RWPE1 (cell line): ENCODE measurements around the gene MAP2K1.

Experiments used
- CTCF ChIA-PET: fragments of 350-600 bp; sonication (Branson Sonifier 250); formaldehyde crosslinking; extraction: SDS; loops from one replicate; lab custom pipeline; 2021; lab: Yijun Ruan, JAX
- POLR2A ChIA-PET: fragments of 400-600 bp; formaldehyde crosslinking; extraction: SDS; loops from one replicate; lab custom pipeline; 2020; ENCODE audit warnings: antibody characterized with exemption; ENCODE audit not compliant: low non-redundant PET; lab: Yijun Ruan, JAX
- DNase-seq: peaks from one replicate; pipeline ENCODE4 v3.0.0; 2012; ENCODE audit warnings: low spot score
- H3K27ac ChIP-seq: fragments of 450-650 bp; 2 replicates; pipeline ENCODE4 v1.5.1; 2017
- TF ChIP-seq, protein P1 (sequence below): fragments of 450-650 bp; conservative IDR thresholded peaks from 2 replicates; pipeline ENCODE4 v1.5.1; 2017; ENCODE audit warnings: low read depth, mild to moderate bottlenecking

Gene MAP2K1

DNA sequence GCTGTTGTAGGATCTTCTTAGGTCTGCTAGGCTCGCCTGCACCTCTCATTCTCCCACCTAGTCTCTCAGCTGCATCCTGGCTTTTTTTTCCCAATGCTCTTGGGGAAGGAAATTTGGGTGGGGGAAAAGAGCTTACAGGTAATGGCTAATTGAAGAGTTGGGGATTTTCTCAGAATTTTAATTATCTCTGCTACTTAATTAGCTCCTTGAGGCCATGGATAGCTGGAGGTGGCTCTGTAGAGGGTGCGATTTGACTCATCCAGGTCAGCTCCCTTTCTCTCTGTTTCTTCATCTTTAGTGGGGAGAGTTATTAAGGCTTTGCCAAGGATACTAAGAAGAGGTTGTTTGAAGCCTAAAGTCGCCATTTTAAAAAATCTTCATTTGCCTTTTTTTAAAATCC is 88.3 kb downstream of the MAP2K1 start:
- ChIA-PET CTCF (interaction anchor here (0.6 to 1.1 kb wide), 4 partner anchors 13 to 605 kb away, joined by 3 to 4 read pairs (median 3); no protein-coding TSS in a partner anchor), POLR2A (no interaction called here)
- TF ChIP-seq, protein P1, sequence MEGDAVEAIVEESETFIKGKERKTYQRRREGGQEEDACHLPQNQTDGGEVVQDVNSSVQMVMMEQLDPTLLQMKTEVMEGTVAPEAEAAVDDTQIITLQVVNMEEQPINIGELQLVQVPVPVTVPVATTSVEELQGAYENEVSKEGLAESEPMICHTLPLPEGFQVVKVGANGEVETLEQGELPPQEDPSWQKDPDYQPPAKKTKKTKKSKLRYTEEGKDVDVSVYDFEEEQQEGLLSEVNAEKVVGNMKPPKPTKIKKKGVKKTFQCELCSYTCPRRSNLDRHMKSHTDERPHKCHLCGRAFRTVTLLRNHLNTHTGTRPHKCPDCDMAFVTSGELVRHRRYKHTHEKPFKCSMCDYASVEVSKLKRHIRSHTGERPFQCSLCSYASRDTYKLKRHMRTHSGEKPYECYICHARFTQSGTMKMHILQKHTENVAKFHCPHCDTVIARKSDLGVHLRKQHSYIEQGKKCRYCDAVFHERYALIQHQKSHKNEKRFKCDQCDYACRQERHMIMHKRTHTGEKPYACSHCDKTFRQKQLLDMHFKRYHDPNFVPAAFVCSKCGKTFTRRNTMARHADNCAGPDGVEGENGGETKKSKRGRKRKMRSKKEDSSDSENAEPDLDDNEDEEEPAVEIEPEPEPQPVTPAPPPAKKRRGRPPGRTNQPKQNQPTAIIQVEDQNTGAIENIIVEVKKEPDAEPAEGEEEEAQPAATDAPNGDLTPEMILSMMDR: no peak

DNA sequence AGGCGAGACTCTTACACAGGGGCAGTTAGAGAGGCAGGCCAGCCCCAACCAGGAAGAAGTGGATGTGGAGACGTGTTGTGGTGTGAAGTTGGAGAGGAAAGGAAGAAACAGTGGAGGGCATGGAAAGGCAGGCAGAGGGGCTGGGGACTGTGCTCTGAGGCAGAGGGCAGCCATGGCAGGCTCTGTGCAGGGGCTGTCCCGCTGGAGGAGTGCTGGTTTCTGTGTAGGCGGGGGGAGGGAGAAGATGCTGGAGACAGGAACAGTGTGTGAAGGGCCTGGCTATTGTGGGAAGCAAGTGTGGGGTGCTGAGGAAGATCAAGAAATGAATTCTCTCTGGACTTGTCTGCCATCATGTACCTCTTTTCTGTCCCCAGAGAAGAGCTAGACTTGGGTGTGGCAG is 89.8 kb downstream of the MAP2K1 start:
- TF ChIP-seq, protein P1: no peak
- POLR2A ChIA-PET: no interaction called here
- CTCF ChIA-PET: no interaction called here
- no peak for DNase-seq
- peak overlapping the region; percentile 10 for H3K27ac ChIP-seq

More for the DNA sequence above, 88.3 kb downstream of the MAP2K1 start:
- no peak overlapping the region for H3K27ac ChIP-seq
- DNase-seq: no peak

DNA sequence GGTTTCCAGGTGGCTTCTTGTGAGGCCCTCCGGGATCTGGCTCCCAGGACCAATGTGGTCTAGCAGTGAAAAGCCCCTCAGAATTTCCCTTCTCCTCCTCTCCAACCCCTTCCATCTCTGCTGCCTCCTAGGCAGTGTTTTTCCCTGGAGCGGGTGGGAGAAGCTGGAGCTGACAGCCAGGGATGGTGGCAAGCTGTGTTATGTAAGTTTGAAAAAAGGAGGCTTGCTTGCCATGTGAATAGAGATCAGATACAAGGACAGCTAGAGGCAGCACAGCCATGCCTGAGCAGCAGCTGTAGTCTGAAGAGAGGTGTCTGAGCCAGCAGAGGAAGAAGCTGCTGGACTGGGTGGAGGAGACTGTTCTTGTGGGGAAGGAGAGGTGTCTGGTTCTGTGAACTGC is 90.3 kb downstream of the MAP2K1 start:
- CTCF ChIA-PET: no interaction called here
- TF ChIP-seq, protein P1: no peak
- no peak for DNase-seq
- POLR2A ChIA-PET: no interaction called here
- peak overlapping the region; percentile 10 for H3K27ac ChIP-seq

DNA sequence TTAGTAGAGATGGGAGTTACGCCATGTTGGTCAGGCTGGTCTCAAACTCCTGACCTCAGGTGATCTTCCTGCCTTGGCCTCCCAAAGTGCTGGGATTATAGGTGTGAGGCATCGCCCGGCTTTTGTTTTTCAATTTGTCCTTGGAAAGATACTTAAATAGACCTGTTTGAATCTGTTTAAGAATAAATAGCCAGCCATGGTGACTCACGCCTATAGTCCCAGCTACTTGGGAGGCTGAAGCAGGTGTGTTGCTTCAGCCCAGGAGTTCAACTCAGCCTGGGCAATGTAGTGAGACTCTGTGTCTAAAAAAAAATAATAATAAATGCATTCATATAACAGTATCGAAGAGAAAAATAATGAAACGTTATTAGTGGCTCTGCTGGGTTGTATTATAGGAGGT is 93.6 kb downstream of the MAP2K1 start:
- ChIA-PET POLR2A (no interaction called here), CTCF (no interaction called here)
- no peak overlapping the region for H3K27ac ChIP-seq
- DNase-seq: no peak
- TF ChIP-seq, protein P1: no peak

DNA sequence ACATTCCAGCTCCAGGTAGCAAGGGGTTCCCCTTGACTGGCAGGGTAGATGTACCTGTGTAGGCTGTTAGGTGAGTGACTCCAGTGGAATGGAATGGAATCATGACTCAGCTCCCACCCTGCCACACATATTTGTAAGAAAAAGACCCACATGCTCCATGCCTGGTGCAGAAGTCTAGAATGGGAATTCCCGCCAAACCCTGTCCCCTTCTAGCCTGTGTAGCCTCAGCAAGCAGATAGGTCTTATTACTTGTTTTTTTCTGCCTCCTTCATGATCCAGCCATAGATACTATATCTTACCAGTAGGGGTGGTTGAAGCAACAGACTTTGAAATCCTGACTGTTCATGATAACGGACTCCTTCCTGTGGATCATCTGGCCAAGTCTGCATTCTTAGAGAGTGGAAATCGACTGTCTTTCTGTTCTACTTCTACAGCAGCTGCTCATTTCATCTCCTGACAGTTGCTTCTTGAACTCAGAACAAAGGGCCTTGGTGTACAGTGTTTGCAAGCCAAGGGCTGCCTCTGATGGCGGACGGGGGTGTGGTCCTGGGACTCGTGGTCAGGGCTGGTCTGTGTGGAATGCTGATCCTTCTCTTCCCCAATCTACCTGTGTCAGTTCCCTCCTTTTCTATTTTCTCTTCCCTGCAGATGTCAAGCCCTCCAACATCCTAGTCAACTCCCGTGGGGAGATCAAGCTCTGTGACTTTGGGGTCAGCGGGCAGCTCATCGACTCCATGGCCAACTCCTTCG is 94.6 kb downstream of the MAP2K1 start:
- H3K27ac ChIP-seq: no peak overlapping the region
- TF ChIP-seq, protein P1: no peak
- DNase-seq: peak; percentile 90
- CTCF ChIA-PET: interaction anchor here (1.0 kb wide), 1 partner anchor 16 kb away, joined by 4 read pairs; the partner anchor contains the start of gene SNAPC5
- POLR2A ChIA-PET: no interaction called here

DNA sequence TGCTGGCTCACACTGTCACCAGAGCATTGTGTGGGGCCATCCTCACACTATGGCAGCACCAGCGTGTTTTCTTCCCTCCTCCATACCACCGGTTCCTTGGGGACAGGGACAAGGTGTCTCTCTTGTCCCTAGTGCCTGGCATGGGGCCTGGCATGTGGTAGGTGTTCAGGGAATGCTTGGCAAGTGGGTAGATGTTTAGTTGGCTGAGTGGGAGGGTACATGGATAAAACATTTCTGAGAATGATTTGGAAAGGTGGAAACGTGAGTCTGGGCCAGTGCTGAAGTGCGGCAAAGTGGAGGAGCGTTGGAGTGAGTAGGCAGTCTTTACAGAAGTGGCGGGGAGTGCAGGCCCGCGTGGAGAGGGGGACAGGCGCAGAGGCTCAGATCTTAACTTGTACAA is 95.8 kb downstream of the MAP2K1 start:
- H3K27ac ChIP-seq: peak overlapping the region; percentile 49
- POLR2A ChIA-PET: interaction anchor here (0.6 kb wide), 1 partner anchor 35 kb away, joined by 3 read pairs; no protein-coding TSS in a partner anchor
- CTCF ChIA-PET: interaction anchor here (1.0 kb wide), 1 partner anchor 15 kb away, joined by 4 read pairs; the partner anchor contains the start of gene SNAPC5
- DNase-seq: no peak
- TF ChIP-seq, protein P1: no peak
